Lower lobe of right lung (tissue), 2 donors: ENCODE data around the gene SLC45A1. TPM values are rescaled to one million over a fixed set of nuclear protein-coding genes. Genes with fewer than 3 reads are reported as not detected.
A peak's percentile ranks its signal among the peaks of the same experiment; 100 is the strongest.

Experiments
- ATAC-seq, 2 donors: fragments of 200-7000 bp; cut with Tn5 transposase; one replicate each; pipeline ENCODE4 v1.9.1; 2020 to 2022; ENCODE audit warnings: mild to moderate bottlenecking in 2 of 2, moderate library complexity in 2 of 2
- DNase-seq: peaks from one replicate; pipeline ENCODE4 v3.0.0-alpha.2; 2020
- H3K27ac ChIP-seq: fragments of 200-600 bp; one replicate; pipeline ENCODE4 v1.8.0; 2022
- H3K27me3 ChIP-seq: fragments of 200-600 bp; one replicate; pipeline ENCODE4 v1.8.0; 2022; ENCODE audit warnings: low read depth
- H3K36me3 ChIP-seq: fragments of 200-600 bp; one replicate; pipeline ENCODE4 v1.8.0; 2022; ENCODE audit warnings: mild to moderate bottlenecking
- H3K4me1 ChIP-seq: fragments of 200-600 bp; one replicate; pipeline ENCODE4 v1.8.0; 2022
- H3K4me3 ChIP-seq: fragments of 200-600 bp; one replicate; pipeline ENCODE4 v1.8.0; 2022; ENCODE audit warnings: mild to moderate bottlenecking
- H3K9me3 ChIP-seq: fragments of 200-600 bp; one replicate; pipeline ENCODE4 v1.8.0; 2022
- CTCF ChIP-seq: fragments of 200-600 bp; IDR thresholded peaks from one replicate; pipeline ENCODE4 v1.8.0; 2022; ENCODE audit warnings: antibody characterized with exemption, mild to moderate bottlenecking
- intact Hi-C: fragments of 100-400 bp; cut with DNase I; formaldehyde crosslinking; loops from one replicate; pipeline ENCODE4 v1.11.0; 2022
- total RNA-seq: library from RNA; stranded (reverse); fragmentation: NEBNext Ultra II Directional; extraction: Animal tissue kit (Norgen Biotek cat#: 25700); gene quantifications from one replicate; pipeline ENCODE4 v1.2.1, GENCODE V29; 2021
- donor health status: DM: no; HTN: yes; CAD: no; lungs with severe emphysema.

The SLC45A1 gene
- total RNA-seq, 1 donor from 2014 or later, result 0.92 TPM

GRCh38 chr1:8318436-8318835 is 522 bp downstream of the SLC45A1 start:
- Histone ChIP-seq H3K4me1 (peaks cover 33% of the 10 kb centered on the region), H3K27ac (no peak overlapping the region), H3K27me3 (peaks cover 9% of the 10 kb centered on the region), H3K4me3 (peak overlapping the region; percentile 66), H3K9me3 (no peaks in the 10 kb centered on the region), H3K36me3 (no peaks in the 10 kb centered on the region)
- intact Hi-C loops, result no loop called here
- DNase-seq (no peak), ATAC-seq (peak; percentile 3 to 4)
- no peak for TF ChIP-seq CTCF

- Histone ChIP-seq H3K4me1 (peaks cover 14% of the 10 kb centered on the region), H3K4me3 (no peak overlapping the region), H3K27me3 (peaks cover 9% of the 10 kb centered on the region), H3K9me3 (no peaks in the 10 kb centered on the region), H3K27ac (no peak overlapping the region), H3K36me3 (no peaks in the 10 kb centered on the region)
- no peak for TF ChIP-seq CTCF
- intact Hi-C loops, result no loop called here
- DNase-seq, result no peak
- ATAC-seq, result no peak
Observed at GRCh38 chr1:8321612-8322011, 3.7 kb downstream of the SLC45A1 start.

GRCh38 chr1:8323706-8324105 is 5.8 kb downstream of the SLC45A1 start:
- intact Hi-C loops, result no loop called here
- no peaks in the 10 kb centered on the region for H3K27me3 ChIP-seq
- H3K27ac ChIP-seq, result no peak overlapping the region
- ATAC-seq (no peak), DNase-seq (no peak)
- no peak overlapping the region for H3K4me3 ChIP-seq
- peaks cover under 1% of the 10 kb centered on the region for H3K4me1 ChIP-seq
- no peaks in the 10 kb centered on the region for H3K36me3 ChIP-seq
- TF ChIP-seq CTCF, result no peak
- no peaks in the 10 kb centered on the region for H3K9me3 ChIP-seq

- Histone ChIP-seq H3K4me3 (no peak overlapping the region), H3K27ac (no peak overlapping the region), H3K4me1 (no peaks in the 10 kb centered on the region), H3K9me3 (no peaks in the 10 kb centered on the region), H3K27me3 (no peaks in the 10 kb centered on the region), H3K36me3 (no peaks in the 10 kb centered on the region)
- TF ChIP-seq CTCF, result no peak
- ATAC-seq (no peak), DNase-seq (no peak)
- intact Hi-C loops, result no loop called here
Observed at GRCh38 chr1:8324176-8324810, 6.4 kb downstream of the SLC45A1 start.

GRCh38 chr1:8325771-8326170 is 7.9 kb downstream of the SLC45A1 start:
- Histone ChIP-seq H3K4me1 (no peaks in the 10 kb centered on the region), H3K36me3 (no peaks in the 10 kb centered on the region), H3K4me3 (no peak overlapping the region), H3K27ac (no peak overlapping the region), H3K27me3 (no peaks in the 10 kb centered on the region), H3K9me3 (no peaks in the 10 kb centered on the region)
- TF ChIP-seq CTCF, result no peak
- intact Hi-C loops, result no loop called here
- no peak for DNase-seq
- no peak for ATAC-seq

- Histone ChIP-seq H3K27me3 (no peaks in the 10 kb centered on the region), H3K4me1 (no peaks in the 10 kb centered on the region), H3K36me3 (no peaks in the 10 kb centered on the region), H3K4me3 (no peak overlapping the region), H3K27ac (no peak overlapping the region), H3K9me3 (no peaks in the 10 kb centered on the region)
- DNase-seq (no peak), ATAC-seq (no peak)
- intact Hi-C loops, result no loop called here
- no peak for TF ChIP-seq CTCF
Observed at GRCh38 chr1:8326265-8326664, 8.4 kb downstream of the SLC45A1 start.
